GM21786 (cell line): ENCODE results near the gene PHF2.

Experiments used
- ATAC-seq: cut with Tn5 transposase; IDR thresholded peaks from one replicate; pipeline ENCODE4 v1.9.1; 2021; ENCODE audit not compliant: unreplicated experiment

Gene PHF2

GRCh38 chr9:93576258-93577077, at the start of gene PHF2:
Gene PHF2, plus strand, starts transcription at chr9:93576584. Its CDS starts 190 bp downstream, at chr9:93576774.
- no peak for ATAC-seq

- ATAC-seq: no peak
These were observed 45.0 kb upstream of the PHF2 start for GRCh38 chr9:93531374-93531773.

GRCh38 chr9:93532141-93532540, 44.2 kb upstream of the PHF2 start:
- ATAC-seq: no peak

GRCh38 chr9:93533863-93534262, 42.5 kb upstream of the PHF2 start:
- no peak for ATAC-seq

- ATAC-seq: no peak
These were observed 40.2 kb upstream of the PHF2 start for GRCh38 chr9:93536167-93536566.

GRCh38 chr9:93536874-93537273, 39.5 kb upstream of the PHF2 start:
- ATAC-seq: no peak

DNA sequence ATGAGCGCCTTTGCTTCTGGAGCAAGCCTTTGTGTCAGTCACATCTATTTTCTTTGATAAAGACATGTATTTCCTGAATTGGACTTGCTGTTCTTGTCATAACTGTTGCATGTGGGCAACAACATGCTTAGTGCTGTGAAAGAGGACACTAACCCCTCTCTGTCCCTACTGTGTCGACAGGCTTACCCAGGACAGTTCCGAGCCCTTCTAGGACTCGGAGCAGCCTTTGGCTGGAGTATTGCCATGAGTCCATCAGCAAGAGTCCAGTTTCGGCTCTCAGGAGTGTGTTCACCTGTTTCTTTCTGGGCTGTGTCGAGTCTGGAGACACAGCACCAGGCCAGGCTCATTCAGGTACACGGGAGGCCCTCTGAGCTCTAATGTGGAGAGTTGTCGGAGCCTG, 36.1 kb upstream of the PHF2 start:
- ATAC-seq: no peak

- ATAC-seq: no peak
These were observed 35.4 kb upstream of the PHF2 start for GRCh38 chr9:93541005-93541404.

GRCh38 chr9:93541581-93542349, 34.6 kb upstream of the PHF2 start:
- ATAC-seq: no peak

DNA sequence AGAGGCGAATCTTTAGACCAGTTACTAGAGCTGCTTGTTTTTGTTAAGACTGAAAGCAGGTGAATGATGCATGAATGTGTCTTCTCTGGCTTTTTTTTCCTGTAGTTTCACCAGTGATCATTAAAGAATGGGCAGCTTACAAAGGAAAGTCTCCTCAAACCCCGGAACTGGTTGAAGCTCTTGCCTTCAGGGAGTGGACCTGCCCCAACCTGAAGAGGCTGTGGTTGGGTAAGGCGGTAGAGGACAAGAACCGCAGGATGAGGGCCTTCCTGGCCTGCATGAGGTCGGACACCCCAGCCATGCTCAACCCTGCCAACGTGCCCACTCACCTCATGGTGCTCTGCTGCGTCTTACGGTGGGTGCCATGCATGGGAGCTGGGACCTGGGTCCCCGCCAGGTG, 33.3 kb upstream of the PHF2 start:
- no peak for ATAC-seq

GRCh38 chr9:93546356-93546755, 30.0 kb upstream of the PHF2 start:
- ATAC-seq: no peak

GRCh38 chr9:93549611-93550010, 26.8 kb upstream of the PHF2 start:
- no peak for ATAC-seq

DNA sequence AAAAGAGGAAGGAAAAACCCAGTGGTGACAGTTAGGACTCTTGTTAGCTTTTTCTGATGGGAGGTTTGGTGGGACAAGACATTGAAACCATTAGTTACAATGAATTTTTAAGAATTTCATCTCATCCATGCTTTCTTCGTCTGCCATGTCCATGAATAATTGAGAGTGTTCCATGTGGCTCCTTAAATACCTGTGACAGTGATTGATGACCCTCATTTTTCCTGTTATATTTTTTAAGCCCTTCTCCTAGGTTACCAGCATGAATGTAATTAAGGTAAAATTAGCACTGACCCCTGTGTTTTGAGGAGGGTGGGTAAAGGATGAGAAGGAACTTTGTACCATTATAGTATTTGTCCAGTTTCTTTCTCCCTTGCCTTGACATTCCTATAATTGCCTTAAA, 23.5 kb upstream of the PHF2 start:
- no peak for ATAC-seq

DNA sequence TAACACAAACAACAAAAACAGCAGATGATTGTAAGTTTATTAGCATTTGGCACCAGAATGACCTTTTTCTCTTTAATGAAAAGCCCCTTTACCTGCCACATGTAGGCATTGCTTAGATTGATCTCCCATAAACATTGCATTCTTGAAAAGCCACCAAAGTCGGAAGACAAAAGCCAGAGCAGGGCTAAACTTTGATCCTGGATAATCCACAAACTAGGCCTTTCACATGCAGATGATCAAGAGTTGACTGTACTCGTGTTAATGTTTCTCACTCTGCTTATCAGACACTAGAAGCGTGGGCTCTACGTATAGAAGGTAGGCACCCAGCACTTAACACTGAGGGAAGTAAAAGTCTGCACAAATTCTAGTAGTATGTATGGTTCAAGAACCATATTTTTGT, 21.0 kb upstream of the PHF2 start:
- no peak for ATAC-seq

DNA sequence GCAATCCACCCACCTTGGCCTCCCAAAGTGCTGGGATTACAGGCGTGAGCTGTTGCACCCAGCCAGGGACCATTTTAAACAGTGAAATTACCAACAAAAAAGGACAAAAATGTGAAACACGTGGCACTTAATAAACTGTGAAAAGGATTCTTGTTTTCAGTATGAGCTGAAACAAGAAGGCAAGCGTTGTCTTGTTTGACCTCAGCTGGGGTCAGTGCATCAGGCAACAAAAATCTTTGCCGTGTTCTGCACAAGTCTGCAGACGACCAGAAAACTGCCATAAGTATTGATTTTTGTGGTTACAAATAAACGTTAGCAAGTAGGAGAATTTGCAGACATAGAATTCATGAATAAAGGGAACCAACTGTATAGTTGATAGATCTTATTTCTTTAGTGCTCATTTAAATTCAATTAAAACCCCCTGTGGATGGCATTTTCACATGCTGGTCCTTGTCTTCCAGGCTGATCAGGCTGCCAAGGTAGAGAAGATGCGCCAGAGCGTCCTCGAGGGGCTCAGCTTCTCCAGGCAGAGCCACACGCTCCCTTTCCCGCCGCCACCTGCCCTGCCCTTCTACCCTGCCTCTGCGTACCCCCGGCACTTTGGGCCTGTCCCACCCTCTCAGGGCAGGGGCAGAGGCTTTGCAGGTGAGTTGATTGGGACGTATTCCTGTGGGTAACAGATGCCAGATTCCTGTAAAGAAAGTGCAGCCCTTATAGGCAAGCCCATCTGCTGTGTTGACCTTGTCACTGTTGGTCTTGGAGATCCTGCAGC, 18.8 kb upstream of the PHF2 start:
- no peak for ATAC-seq

DNA sequence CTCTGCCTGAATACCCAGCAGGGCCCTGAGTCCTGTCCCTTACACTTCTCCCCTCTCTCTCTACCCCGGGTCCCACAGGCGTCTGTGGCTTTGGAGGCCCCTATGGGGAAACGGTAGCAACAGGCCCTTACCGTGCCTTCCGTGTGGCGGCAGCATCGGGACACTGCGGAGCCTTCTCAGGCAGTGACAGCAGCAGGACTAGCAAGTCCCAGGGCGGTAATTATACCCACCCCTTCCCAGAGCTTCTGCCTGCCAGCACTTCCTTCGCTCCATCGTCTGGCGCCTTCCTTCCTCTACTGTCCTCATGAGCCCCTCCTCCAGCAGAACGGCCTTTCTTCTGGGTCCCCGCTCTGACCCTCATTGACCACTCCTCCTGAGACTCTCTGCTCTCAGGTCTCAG, 17.9 kb upstream of the PHF2 start:
- ATAC-seq: no peak

GRCh38 chr9:93560991-93561390, 15.4 kb upstream of the PHF2 start:
- no peak for ATAC-seq

DNA sequence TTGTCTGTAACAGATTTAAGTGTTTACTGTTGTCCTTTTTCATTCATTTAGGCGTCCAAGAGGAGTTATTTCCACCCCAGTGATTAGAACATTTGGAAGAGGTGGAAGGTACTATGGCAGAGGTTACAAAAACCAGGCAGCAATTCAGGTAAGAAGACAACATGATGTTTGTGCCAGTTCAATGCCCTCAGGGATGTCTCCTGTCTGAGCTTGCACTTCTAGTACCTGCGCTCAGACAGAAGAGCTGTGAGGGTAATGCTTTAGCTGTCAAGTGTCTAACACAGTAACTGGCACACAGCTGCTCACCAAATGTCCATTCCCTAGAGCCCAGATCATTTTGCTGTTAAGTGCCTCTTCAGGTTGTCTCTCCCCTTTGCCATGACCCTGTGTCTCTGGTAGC, 14.2 kb upstream of the PHF2 start:
- ATAC-seq: no peak

GRCh38 chr9:93565089-93565488, 11.3 kb upstream of the PHF2 start:
- no peak for ATAC-seq

DNA sequence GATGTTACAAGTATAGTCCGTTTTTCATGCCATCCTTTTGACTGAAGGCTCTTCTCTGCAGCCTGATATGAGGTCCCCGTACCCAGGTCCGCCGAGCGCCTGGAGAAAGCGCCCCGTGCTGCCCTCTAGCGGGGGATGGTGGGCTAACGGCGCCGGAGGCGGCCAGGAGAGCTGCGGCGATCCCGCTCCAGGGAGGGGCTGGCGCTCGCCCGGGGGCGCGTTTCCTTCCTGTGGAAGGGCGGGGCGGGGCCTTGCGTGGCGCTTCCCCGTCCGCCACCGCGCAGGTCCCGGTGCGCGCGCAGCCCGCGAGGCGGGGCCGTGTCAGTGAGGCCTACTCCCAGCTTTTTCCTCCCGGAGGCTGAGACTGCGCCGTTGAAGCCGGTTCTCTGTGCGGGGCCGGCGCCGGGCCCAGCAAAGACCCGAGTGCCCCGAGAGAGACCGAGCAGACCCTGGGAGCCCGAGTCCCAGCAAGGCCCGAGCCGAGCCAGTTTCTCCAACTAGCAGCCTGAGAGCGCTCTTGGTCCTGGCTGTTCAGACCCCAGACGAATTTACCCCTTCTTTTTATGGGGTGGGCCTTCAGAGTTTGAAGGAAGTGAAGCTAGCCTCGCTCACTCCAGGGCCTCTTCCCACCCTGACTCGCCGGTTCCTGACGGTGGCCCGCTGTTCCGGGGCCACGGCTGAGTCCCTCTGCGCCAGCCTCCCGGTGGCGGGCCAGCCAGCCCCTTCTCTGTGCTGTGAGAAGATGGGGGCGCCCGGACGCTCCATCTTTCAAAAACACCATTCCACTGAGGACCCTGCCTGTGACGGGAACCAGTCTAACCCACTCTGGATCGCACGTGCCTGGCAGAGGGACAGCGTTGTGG, 9.7 kb upstream of the PHF2 start:
- peak; percentile 86 for ATAC-seq
